ENCODE results near the gene CDKN2B.
"Not testable (repeated sequence)": the region's sequence is repeated elsewhere in the genome, so short reads cannot be mapped to it uniquely, and the experiment has no call there.

CDKN2B gene

DNA sequence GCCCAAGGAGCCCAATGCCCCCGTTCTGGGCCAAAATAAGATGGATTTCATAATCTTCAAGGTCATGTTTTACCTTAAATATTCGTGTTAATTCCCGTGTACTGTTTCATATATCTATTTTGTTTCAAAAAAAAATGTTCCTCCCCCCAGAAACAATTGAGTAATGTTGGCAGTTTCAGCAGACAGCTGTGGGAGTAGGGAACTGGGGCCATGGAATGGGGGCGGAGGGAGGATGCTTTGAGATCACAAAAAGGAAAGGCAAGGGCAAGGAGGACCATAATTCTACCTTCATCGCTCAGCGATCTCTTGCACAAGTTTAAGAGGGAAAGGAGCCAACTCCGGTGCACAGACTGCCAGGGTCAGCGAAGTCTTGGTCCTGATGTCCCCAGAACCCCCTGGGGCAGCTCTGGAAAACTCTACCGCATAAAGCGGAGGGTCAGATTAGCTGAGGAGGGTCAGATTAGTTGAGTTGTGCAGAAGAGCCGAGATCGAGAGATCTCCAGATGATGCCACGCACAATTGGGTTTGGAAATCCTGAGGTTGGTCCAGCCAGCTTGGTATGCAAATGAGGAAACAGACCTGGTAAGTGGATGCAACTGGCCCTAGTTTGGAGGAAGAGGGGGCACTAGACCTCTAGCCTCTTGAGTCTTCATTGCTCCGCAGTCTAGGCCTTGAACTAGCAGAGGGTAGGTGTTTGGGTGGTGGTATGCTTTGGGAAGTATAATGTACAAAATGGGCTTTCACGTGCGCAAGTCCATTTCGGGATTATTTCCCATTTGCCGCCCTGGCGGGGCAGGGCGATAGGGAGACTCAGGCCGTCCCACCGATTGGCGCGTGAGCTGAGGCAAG, 38.9 kb downstream of the CDKN2B start:
- H3K4me3 ChIP-seq (ENCODE audit: low read depth, low read length), result no peak overlapping the region

DNA sequence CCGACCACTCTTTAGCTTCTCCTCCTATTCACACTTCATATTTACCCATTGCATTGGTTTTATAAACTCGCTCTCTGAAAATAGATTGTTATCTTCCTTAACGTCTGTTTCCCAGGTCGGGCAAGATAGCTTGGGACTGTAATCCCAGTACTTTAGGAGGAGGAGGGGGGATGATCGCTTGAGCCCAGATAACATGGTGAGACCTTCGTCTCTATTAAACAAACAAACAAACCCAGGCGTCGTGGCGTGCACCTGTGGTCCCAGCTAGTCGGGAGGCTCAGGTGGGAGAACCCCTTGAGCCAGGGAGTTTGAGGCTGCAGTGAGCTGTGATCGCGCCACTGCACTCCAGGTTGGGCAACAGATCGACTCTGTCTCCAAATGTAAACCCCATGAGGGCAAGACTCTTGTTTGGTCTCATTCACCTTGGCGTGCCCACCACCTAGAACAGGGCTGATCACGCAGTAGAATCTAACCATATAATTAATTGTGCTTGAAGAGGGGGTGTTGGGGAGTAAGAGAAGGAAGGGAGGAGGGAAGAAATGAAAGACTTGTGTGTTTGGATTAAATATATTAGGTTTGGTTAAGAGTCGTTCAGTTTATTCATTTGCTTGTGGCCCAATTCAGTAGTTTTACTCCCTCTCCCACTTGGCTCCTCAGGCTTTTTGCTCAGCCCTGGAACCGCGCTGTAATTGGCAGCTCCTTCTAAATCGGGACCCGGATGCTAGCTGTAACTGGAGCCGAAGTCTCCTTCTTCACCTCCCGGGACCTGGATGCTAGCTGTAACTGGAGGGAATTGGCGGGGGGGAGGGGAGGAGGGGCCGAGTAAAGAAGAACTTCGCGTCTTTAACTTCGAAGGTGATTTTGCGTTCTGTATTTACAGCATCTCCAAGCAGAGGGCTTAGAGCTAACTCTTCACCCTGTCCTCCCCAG, 39.8 kb downstream of the CDKN2B start:
- H3K4me3 ChIP-seq (ENCODE audit: low read depth, low read length), result no peak overlapping the region

DNA sequence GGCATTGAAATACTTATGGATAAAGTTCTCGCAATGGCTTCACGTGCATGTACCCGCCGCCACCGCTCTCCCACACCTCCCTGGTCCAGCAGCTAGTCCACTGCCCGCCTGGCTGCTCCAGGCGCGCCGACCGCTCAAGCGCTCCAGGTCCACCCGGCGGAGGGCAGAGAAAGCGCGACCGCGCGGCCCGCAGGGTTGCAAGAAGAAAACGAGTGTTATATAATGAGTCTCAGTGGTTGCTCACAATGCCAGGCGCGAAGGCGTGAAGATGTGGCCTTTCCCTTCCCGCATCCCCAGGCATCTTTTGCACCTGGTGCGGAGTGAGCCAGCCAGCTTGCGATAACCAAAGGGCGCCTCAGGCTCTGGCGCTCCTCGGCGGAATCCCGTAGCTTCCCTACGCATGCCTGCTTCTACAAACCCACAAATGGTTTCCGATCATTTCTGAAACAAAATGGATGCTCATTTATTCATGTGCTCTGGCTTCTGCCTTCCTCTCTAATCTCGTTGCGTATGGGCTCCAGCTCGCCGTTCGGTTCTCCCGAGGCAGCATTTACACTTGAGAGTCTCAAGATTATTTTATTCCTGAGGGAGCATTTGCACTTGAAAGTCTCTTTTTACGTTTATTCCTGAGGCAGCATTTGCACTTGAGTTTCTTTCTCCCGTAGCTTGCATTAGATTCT, 40.6 kb downstream of the CDKN2B start:
- no peak overlapping the region for H3K4me3 ChIP-seq (ENCODE audit: low read depth, low read length)

GRCh38 chr9:21967702-21968101, 41.4 kb downstream of the CDKN2B start:
- no peak overlapping the region for H3K4me3 ChIP-seq (ENCODE audit: low read depth, low read length)

- H3K4me3 ChIP-seq (ENCODE audit: low read depth, low read length), result no peak overlapping the region
These were observed 41.9 kb downstream of the CDKN2B start for GRCh38 chr9:21967169-21967568.

DNA sequence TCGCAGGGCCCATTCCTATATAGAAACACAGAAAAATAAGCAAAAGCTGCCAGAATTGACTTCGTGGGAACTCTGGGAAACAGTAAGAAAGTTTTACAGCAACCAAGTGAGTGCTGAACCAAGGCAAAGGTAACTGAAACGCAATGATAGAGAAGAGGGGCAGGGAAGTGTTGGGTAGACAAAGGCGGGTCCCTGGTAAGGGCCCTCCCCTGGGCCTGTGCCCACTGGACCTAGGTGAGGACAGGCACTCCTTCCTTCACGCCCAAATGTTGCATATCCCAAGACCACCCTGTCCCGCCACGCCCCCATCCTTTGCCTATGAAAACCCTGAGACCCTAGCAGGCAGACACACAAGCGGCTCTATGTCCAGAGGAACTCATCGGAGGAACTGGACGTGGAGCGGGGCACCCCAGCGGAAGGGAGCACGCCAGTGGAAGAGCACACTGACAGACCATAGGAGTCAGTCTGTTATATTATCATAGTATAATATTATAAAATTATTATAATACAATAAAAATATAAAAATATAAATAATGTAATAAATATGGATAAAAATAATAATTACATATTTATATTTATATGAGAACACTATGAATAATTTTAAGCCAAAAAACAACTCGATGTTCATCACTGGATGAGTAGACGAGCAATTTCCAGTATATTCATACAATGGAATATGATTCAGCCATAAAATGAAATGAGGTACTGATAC, 42.8 kb downstream of the CDKN2B start:
- H3K4me3 ChIP-seq (ENCODE audit: low read depth, low read length), result no peak overlapping the region

- peak overlapping the region; percentile 18 for H3K4me3 ChIP-seq (ENCODE audit: low read depth, low read length)
These were observed 43.6 kb downstream of the CDKN2B start for GRCh38 chr9:21965401-21965951.

DNA sequence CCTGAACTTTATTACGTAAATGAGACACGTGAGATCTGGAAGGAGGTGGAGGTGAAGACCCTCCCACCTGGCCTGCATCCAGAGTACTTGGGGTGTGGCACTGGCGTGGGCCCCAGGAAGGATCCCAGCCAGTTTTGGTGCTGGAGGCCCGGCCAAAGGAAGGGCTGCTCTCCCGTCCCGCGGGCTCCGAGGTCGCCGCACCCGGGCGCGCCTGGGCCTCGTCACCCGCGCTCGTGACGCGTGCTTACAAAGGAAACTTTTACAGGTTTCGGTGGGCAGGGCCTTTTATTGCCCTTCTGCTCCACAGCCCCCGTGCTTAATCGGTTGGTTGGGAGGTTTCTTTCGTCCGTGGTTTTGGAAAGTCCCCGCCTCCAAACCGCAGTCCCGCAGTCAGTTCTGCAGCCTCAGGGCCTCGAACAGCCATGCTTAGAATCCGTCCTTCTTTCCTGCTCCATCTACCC, 44.1 kb downstream of the CDKN2B start:
- peak overlapping the region; percentile 18 for H3K4me3 ChIP-seq (ENCODE audit: low read depth, low read length)

GRCh38 chr9:21961569-21961968, 47.5 kb downstream of the CDKN2B start:
- H3K4me3 ChIP-seq (ENCODE audit: low read depth, low read length), result no peak overlapping the region

DNA sequence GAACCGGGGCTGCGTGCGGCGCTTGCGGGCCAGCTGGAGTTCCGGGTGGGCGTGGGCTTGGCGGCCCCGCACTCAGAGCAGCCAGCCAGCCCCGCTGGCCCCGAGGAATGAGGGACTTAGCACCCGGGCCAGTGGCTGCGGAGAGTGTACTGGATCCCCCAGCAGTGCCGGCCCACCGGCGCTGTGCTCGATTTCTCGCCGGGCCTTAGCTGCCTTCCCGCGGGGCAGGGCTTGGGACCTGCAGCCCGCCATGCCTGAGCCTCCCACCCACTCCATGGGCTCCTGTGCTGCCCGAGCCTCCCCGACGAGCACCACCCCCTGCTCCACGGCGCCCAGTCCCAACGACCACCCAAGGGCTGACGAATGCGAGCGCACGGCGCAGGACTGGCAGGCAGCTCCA, 49.8 kb downstream of the CDKN2B start:
- not testable (repeated sequence) for H3K4me3 ChIP-seq (ENCODE audit: low read depth, low read length)

GRCh38 chr9:21958833-21959232, 50.3 kb downstream of the CDKN2B start:
- no peak overlapping the region for H3K4me3 ChIP-seq (ENCODE audit: low read depth, low read length)
